ENCODE results near the gene AICDA.
A peak's percentile ranks its signal among the peaks of the same experiment; 100 is the strongest.
"Not testable (repeated sequence)": the region's sequence is repeated elsewhere in the genome, so short reads cannot be mapped to it uniquely, and the experiment has no call there.

The AICDA gene

DNA sequence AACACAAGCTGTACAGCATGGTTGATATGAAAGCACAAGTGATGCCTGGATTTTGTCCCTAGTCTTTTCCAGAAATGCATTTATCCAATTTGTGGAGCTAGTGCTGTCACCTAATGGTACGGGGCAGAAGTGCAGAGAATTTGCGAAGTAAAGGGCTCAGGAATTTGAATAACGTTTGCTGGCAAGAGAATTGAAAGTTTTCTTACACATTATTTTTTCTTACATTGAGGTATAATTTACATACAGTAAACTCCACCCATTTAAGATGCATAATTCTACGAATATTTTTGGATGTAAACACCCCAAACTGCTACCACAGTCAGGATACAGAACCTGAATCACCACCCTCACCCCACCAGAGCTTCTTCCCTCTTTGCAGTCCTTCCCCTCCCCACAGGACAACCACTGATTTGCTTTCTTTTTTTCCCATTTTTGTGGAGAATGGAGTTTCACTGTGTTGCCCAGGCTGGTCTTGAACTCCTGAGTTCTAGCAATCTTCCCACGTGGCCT lies 3.5 kb downstream of the AICDA start:
- DNase-seq (ENCODE audit: low read depth), result peak; percentile 49

DNA sequence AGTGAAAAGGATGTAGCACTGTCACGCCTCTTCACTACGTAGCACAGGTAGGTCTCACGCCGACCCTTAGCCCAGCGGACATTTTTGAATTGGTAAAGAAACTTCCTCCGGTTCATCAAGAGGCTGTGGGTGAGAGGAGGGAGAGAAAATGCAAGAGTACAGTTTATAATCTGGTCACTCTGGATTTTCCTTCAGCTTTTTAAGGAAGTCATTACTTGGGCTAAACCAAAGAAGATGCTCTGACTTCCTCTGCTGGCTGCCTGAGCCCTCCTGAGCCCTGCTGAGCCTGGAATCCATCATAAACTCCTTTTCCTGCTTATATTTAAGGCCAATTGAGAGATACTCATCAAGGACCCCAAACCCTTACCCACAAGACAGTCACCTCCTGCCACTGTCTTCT lies 5.8 kb downstream of the AICDA start:
- DNase-seq (ENCODE audit: low read depth), result no peak

DNA sequence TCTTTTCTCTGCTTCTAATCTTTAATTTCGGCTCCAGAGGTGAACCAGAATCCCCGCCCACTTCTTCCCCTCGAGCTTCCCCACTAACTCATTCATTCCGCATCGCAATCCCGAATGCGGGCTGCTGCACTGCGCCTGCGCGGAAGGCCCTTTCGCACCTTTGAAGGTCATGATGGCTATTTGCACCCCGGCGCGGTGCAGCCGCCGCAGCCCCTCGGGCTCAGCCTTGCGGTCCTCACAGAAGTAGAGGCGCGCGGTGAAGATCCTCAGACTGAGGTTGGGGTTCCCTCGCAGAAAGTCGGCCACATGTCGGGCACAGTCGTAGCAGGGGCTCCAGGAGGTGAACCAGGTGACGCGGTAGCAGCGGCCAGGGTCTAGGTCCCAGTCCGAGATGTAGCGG lies 7.6 kb downstream of the AICDA start:
- no peak for DNase-seq (ENCODE audit: low read depth)

DNA sequence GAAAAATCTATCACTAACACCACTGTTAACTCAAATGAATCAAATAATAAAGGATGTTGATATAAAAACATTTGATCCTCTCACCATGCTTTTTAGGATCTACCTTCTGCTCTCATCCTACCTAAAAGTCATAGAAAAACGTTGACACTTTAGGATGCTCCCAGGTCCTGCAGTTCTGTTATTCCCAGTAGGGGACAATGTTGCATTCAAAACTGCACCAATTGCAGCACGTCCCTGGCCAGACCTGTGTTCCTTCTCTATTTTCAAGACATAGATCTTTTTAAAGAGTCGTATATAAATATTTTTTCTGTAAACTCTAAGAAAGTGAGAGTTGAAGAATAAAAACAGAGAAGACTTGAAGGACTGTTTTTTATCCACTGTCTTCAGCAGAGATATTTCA lies 8.8 kb downstream of the AICDA start:
- DNase-seq (ENCODE audit: low read depth), result peak; percentile 3

DNA sequence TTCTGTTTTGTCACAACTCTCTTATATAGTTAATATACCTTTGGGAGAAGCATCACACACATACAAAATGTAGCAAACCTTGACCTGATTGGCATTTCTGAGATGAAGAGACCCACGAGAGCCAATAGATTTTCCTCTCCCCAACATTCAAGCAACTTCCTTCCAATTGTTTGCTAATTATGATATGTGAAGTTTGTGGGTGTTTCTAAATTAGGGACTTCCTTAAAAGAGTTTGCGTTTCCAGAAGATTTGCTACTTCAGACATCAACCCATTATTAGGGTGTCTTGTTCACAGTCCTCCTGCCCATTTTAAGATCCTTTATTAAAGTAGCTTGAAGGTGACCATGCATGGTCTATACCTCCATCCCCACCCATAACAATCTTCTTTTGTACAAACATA lies 9.4 kb downstream of the AICDA start:
- DNase-seq (ENCODE audit: low read depth), result no peak

DNA sequence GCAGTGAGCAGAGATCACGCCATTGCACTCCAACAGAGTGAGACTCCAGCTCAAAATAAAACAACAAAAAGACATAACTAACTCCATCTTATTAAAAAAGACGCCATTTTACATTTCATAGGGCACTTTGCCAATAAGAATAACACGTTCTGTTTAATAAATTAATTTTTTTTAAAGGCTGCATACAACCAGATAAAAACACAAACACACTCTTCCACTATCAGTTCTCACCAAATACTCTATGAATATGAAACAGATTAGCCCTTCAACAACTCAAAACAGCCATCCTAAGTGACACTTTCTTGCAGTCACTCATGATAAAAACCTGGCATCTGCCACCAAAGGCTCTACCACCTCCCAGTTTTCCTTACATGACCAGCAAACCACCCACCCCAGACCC lies 16.1 kb downstream of the AICDA start:
- no peak for DNase-seq (ENCODE audit: low read depth)

DNA sequence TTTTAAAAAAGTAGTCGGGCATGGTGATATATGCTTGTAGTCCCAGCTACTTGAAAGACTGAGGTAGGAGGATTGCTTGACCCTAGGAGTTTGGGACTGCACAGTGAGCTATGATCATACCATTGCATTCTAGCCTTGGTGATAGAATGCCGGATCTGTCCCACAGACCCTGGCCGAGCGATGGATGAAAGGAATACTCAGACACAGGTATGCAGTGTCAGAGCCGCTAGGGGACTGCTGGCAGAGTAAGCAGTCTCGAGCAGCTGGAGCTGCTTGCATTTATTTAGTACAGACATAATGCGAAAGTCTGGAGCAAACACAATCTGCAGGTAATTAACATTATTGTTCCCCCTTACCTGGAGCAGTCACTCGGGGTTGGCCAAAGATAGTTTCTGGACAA lies 18.6 kb downstream of the AICDA start:
- DNase-seq (ENCODE audit: low read depth), result no peak

DNA sequence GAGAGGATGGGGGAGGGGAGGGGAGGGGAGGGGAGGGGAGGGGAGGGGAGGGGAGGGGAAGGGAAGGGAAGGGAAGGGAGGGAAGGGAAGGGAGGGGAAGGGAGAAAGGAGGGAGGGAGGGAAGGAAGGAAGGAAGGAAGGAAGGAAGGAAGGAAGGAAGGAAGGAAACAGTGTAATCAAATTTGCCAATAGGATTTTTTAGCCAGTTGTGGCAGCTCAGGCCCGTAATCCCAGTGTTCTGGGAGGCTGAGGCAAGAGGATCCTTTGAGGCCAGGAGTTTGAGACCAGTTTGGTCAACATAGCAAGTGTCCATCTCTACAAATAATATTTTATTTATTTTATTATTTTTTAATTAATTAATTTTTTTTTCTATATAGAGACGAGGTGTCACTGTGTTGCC lies 19.4 kb downstream of the AICDA start:
- DNase-seq (ENCODE audit: low read depth), result no peak

DNA sequence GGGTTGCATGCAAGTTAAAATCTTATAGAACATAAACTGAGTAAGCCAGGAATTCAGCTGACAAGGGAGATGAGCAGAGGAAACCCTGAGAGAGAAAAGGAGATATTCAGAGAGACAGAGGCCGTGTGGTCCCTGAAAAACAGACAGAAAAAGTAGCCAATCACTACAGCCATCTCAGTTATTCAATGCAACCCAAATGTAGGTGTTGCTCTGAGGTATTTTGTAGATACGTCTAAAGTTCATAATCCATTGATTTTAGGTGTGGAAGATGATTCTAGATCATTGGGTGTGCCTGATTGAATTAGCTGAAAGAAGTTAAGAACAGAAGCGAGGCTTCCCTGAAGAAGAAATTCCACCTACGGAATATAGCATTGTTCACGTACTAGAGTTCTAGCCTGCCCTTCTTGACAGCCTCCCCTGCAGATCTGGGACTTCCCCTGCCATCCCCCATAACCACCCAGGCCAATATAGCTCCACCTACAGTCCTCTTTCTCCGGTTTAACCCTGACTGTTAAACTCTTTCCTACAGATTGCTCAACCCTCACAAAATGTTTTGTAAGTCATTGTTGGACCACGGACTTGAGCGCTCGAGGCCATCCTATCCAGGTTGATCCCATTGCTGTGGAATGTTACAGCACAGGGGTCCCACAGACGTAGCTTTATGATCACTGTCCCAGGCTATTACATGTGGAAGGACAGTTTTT lies 21.7 kb downstream of the AICDA start:
- no peak for DNase-seq (ENCODE audit: low read depth)

DNA sequence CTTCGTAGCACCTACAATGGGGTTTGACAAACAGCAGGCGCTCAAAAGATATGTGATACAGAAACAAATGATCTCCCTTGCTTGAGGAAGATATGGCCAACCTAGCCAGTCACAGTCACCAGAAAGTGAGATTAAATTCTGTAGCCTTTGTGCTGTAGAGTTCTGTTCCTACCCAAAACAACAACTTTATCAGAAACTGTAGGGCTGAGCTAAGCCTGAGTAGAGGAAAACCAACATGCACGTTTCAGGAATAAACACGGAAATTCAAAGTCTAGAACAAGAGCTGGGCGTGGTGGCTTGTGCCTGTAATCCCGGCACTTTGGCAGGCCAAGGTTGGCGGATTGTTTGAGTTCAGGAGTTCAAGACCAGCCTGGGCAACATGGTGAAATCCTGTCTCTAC lies 23.0 kb downstream of the AICDA start:
- no peak for DNase-seq (ENCODE audit: low read depth)

DNA sequence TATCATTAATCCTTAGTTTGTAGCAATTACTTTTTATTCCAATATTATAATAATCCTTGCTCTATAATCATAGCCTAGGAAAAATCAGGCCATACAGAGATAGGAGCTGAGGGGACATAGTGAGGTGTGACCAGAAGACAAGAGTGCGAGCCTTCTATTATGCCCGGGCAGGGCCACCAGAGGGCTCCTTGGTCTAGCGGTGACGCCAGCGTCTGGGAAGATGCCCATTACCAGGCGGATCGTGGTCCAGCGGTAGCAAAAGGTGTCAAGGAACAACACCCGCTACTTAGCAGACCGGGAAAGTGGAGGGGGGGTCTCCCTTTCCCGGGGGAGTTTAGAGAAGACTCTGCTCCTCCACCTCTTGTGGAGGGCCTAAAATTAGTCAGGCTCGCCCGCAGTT lies 28.2 kb downstream of the AICDA start:
- not testable (repeated sequence) for DNase-seq (ENCODE audit: low read depth)

DNA sequence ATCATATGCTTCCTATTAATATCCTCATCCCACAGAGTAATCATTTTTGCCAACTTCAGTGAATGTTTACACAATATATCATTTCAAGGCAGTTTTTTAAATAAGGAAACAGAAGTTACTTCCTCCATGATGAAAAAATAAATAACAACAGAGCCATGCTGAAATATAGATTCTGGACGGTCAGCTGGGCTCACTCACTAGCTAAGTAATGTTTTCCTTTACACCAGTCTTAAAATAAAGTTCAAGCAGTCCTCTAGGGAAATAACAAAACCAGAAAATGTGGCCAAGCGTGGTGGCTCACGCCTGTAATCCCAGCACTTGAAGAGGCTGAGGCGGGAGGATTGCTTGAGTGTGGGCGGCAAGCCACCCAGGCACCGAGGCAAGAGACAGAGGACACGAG lies 28.7 kb downstream of the AICDA start:
- no peak for DNase-seq (ENCODE audit: low read depth)

DNA sequence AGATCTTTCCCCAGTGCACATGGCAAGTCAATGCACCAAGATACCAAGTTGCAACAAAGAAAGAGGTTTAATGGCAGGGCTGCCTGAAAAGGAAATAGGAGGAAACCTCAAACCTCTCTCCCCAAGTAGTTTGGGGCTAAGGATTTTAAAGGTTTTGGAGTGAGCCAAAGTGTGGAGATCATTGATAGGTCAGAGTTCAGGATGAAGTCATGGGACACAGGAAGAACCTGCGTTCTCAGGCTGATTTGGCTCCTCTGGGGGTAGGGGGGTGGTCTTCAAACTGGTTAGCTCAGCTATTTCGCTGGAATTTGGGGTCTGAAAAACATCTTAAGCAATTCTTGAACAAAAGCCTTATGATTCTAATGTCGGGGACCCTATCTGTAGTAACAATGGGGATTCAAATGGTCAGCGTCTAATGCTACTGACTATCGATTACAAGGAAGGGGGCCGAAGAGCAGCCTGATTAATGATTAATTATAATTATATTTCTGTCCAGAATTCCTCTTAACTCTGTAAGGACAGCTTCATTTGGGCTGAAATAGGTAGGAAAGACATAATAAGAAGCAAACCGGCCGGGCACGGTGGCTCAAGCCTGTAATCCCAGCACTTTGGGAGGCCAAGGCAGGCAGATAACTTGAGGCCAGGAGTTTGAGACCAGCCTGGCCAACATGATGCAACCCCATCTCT lies 31.4 kb downstream of the AICDA start:
- DNase-seq (ENCODE audit: low read depth), result no peak

DNA sequence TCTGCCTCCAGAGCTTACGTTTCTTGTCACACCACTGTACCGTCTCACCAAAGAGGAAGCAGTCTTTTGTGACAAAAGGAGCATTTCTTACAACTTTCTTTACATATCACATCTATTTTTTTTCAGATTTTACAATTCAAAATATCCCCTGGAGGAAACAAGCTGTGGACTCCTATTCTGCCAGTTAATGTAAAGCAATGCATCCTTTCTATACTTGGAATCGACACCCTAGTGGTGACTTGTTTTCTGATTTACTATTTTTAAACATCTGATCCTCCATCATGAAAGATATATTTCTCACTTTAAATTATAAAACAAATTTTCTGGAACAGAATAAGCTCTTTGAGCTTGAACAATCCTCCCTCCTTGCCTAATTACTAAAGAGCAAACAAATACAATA lies 34.8 kb downstream of the AICDA start:
- DNase-seq (ENCODE audit: low read depth), result no peak

DNA sequence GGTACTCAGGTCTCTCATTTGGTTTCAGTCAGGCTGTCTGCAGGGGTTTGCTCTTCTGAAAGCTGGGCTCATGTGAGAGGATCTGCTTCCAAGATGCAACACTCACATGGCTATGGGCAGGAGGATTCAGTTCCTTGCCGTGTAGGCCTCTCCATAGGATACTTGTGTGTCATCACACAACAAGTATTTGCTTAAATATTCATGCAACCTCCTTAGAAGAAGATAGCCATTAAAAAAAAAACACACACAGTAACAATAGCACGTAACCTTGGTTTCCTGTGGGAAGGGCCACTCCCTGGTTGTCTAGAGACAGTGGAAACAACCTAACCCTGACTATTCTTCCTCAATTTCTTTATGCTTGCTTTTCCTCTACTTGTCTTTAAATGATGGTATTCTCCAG lies 40.2 kb downstream of the AICDA start:
- DNase-seq (ENCODE audit: low read depth), result no peak

DNA sequence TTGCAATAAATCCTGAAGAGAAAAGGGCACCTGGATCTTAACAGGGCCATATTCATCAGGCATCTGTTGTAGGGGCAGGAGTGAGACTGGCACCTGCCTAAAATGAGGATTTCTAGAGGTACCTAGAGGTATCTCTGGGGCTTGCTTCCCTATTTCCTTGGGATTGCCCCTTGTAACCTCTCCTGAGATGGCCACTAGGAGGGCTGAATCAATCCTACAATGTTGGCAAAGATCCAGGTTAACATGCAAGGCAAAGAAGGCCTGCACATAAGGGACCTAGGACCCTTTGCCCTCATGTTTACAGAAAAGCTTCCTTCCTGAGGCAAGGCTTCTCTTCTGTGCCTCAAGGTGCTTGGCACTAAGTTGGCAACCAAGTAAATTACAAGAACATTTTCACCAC lies 46.1 kb downstream of the AICDA start:
- no peak for DNase-seq (ENCODE audit: low read depth)

DNA sequence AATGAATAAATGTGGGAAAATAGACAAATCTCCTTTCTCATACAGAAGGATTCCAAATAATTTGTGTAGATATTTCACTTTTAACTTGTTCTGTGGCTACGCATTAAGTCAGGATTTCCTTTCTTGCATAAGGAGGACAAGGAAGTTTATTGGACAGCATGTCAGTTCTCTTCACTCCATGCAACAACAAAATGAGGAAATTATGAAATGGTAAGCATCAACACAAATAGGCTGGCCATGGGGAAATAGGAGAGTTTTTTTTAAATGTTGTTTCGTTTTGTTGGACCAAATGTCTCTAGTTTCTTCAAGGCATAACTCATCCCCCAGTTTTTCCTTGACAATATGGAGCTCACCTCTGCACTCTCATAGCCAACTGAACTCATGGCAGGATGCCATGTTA lies 46.6 kb downstream of the AICDA start:
- not testable (repeated sequence) for DNase-seq (ENCODE audit: low read depth)

DNA sequence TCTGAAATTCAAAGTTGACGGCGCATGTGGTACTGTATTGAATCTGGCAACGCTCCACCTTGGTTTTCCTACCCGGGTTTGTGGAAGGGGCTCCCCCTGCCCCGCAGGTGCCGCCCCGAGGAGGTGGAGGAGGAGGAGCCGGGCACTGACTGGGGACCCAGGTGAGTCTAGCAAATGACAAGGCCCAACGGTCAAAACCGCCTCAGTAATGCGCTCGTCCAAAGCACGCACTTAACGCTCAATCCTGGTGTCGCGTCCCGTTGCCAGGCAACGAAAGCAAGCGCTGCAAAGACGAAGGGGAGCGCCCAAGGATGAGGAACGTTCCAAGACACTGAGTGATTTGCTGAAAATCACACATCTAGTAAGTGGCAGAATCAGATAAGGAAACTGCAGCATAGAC lies 48.0 kb downstream of the AICDA start:
- no peak for DNase-seq (ENCODE audit: low read depth)

DNA sequence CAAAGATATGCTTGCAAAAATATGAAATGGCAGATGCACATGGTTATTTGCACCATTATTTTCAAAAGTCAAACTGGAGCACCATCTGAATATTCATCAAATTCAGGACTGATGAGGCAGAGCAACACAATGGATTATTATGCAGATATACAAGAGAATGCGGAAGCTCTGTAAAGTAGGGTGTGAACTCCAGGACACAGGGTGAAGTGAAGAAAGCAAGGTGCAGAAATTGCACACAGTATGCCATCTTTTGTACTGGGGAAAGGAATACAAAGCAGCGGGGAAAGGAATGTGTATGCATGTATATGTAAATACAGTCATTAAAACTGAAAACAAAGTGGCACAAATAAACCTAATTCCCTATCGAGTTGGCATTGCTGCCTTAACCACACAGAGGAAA lies 49.3 kb downstream of the AICDA start:
- no peak for DNase-seq (ENCODE audit: low read depth)

DNA sequence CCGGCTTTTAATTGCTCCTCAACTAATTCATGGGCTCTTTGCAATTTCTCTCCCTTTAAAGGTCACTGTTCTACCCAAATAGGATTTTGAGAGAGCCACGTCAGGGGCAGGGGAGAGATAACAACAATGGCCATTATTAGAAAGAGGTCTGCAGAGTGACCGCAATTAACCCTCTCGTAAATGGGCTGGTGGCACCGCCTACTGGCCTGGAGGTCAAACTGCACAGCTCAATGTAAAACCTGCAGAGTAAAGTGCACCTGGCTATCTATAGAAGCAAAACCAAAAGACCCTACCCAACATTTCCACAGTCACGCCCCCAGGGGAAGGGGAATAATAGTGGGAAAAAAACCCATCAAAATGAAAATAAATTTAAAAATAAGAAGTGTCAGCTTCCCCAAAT lies 50.3 kb downstream of the AICDA start:
- no peak for DNase-seq (ENCODE audit: low read depth)

DNA sequence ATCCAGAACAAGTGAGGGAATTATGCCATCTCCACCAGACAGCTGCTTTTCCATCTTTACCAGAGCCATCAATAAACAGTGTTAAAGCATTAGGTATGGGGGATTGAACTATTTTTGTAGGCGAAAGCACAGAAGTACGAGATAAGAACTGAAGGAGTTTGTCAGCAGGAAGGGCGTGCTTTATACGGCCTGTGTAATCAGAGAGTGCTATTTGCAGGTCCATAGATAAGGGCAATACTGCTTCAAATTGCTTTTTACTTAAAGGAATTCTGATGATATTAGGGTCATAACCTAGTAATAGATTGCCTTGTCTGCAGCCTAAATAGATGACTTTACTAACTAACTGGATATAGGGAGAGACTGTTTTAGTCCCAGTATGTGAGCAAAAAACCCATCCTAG lies 51.6 kb downstream of the AICDA start:
- no peak for DNase-seq (ENCODE audit: low read depth)

DNA sequence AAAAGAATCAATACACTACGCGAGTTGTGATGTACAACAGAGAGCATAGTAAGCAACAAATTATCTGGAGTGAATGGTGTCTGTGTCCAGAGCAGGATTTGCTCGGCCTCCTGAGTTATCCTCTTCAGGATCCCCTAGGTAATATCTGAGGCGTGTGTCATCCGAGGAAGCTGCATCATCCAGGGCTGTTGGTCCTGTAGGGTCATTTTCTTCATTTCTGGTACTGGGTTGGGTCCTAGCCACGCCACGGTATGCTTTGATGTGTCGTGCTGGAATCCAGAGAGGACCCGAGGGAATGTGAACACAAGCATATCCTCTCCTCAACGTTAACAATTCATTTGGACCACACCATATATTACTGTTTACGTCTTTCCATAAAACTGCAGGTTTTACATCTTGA lies 53.0 kb downstream of the AICDA start:
- no peak for DNase-seq (ENCODE audit: low read depth)

DNA sequence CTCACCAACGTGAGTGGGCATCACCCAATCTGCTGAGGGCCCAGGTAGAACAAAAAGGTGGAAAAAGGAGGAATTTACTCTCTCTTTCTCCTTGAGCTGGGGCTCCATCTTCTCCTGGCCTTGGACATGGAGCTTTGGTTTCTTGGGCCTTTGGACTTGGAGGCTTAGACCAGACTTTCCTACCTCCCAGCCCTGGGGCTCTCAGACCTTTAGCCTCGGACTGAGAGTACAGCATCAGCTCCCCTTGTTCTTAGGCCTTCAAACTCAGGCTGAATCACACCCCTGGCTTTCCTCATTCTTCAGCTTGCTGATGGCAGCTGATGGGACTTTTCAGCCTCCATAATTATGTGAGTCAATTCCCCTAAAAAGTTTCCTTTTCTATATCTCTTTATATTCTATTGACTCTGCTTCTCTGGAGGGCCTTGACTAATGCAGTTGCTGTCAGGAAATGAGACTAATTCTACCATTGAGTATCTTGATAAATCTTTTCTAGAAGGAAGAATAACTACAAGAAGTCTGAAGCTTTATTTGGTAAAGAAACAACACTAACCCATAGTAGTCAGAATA lies 56.0 kb downstream of the AICDA start:
- no peak for DNase-seq (ENCODE audit: low read depth)

Measured in EH (cell line).